Gastrocnemius medialis (tissue), 4 donors: ENCODE data around the gene PI4KA. TPM values are rescaled to one million over a fixed set of nuclear protein-coding genes. Genes with fewer than 3 reads are reported as not detected.
"Not testable (repeated sequence)": the region's sequence is repeated elsewhere in the genome, so short reads cannot be mapped to it uniquely, and the experiment has no call there.

Source experiments
- ATAC-seq, 2 donors: fragments of 150-250 bp; one replicate each; pipeline ENCODE4 v1.9.1; 2016
- DNase-seq, 2 donors: peaks; one replicate each; pipeline ENCODE4 v3.0.0-alpha.2; 2019
- H3K27ac ChIP-seq, 4 donors: fragments of 200-600 bp; sonication (generic); 1 replicate in 1 of 4; 2 replicates in 3 of 4; pipeline ENCODE4 v1.5.1; 2016 to 2018; ENCODE audit warnings: mild to moderate bottlenecking in 2 of 4, moderate library complexity in 1 of 4
- H3K27me3 ChIP-seq, 3 donors: fragments of 200-600 bp; sonication (generic) in 2 of 3; 1 replicate in 1 of 3; 2 replicates in 2 of 3; pipeline versions ENCODE4 v1.5.1 to v1.6.0; 2016 to 2019; ENCODE audit warnings: mild to moderate bottlenecking in 1 of 3, moderate library complexity in 1 of 3
- H3K36me3 ChIP-seq, 2 donors: fragments of 200-600 bp; sonication (generic) in 1 of 2; one replicate each; pipeline ENCODE4 v1.5.1; 2017 to 2018
- H3K4me1 ChIP-seq, 2 donors: fragments of 200-600 bp; sonication (generic) in 1 of 2; one replicate each; pipeline ENCODE4 v1.5.1; 2016 to 2017; ENCODE audit warnings: mild to moderate bottlenecking in 2 of 2
- H3K4me3 ChIP-seq, 4 donors: fragments of 200-600 bp; sonication (generic) in 3 of 4; 1 replicate in 1 of 4; 2 replicates in 3 of 4; pipeline ENCODE4 v1.5.1; 2016 to 2019; ENCODE audit warnings: mild to moderate bottlenecking in 2 of 4
- H3K9me3 ChIP-seq, 3 donors: fragments of 200-600 bp; sonication (generic) in 2 of 3; 1 replicate in 1 of 3; 2 replicates in 2 of 3; pipeline ENCODE4 v1.5.1; 2016 to 2019
- POLR2A ChIP-seq, 2 donors: fragments of 450-650 bp; IDR thresholded peaks; one replicate each; pipeline ENCODE4 v1.6.1; 2017; ENCODE audit warnings: antibody characterized with exemption in 2 of 2, mild to moderate bottlenecking in 2 of 2, moderate library complexity in 2 of 2
- in situ Hi-C, 4 donors: fragments of 200-750 bp; cut with MboI; loops; one replicate each; pipeline versions ENCODE4 v1.15.0 to v1.8.0; 2017; ENCODE audit warnings: low sequenced_read_pairs in 4 of 4
- intact Hi-C: fragments of 100-400 bp; cut with DNase I; formaldehyde crosslinking; loops from one replicate; pipeline ENCODE4 v1.15.1; 2023; ENCODE audit warnings: low total_unique reads
- total RNA-seq, 4 donors: library from RNA; depleted of rRNA; stranded (reverse); fragments of >200 nt; gene quantifications; one replicate each; pipeline versions ENCODE4 v1.1.0 to v1.2.3, GENCODE V29; 2016
- TF ChIP-seq, protein P1 (sequence below), 5 experiments: fragments of 450-650 bp in 3 of 5; fragments of 200-600 bp in 2 of 5; sonication (generic) in 2 of 5; IDR thresholded peaks in 4 of 5; conservative IDR thresholded peaks in 1 of 5; 1 replicate in 4 of 5; 2 replicates in 1 of 5; pipeline ENCODE4 v1.5.1; 2016 to 2019; ENCODE audit warnings: antibody characterized with exemption in 5 of 5, mild to moderate bottlenecking in 3 of 5, moderate library complexity in 3 of 5

The PI4KA gene
- total RNA-seq, 4 donors from 2014 or later = 40.1 to 59.7 (median 45.4) TPM

DNA sequence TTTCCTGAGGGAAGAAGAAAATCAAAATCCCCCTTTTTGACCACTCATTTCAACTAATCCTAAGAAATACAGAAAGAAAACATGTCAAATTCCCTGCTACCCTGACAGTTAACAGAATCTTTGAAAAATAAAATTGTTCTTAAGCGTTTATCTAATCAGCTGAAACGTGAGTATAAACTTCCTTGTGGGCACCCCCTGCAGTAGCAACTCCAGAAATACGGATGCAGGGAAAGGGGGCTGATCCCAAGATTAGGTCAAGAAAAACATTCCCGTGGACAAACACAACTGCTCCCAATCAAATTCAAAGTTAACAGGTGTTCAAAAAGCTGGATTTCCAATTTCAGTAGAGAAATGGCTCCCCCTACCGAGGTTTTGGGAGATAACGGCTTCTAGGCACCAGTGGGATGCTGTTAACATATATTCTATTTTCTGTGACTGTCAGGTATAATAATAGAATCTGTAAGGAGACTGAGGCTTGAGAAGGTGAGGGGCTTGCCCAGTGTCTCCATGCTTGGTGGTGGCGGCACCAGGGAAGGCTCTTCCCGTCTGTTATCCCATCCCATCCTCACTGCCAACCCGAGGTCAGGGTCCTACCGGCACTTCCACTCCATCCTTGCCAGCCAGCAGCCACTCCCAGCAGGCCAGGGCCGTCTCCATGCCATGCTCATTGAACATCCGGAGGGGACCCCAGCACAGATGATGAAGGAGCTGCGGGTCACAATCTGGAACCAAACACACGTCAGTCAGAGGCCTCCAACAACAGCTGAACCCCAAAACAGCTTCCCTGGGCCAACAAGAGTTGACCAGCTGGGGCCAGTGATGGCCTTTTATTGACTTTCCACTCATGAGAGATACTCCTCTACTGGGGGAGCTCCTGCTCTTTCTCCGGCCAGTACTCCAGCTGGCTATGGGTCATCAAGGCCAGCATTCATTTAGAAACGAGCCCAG is 116.7 kb downstream of the PI4KA start:
- DNase-seq (no peak), ATAC-seq (no peak)
- TF ChIP-seq, protein P1, sequence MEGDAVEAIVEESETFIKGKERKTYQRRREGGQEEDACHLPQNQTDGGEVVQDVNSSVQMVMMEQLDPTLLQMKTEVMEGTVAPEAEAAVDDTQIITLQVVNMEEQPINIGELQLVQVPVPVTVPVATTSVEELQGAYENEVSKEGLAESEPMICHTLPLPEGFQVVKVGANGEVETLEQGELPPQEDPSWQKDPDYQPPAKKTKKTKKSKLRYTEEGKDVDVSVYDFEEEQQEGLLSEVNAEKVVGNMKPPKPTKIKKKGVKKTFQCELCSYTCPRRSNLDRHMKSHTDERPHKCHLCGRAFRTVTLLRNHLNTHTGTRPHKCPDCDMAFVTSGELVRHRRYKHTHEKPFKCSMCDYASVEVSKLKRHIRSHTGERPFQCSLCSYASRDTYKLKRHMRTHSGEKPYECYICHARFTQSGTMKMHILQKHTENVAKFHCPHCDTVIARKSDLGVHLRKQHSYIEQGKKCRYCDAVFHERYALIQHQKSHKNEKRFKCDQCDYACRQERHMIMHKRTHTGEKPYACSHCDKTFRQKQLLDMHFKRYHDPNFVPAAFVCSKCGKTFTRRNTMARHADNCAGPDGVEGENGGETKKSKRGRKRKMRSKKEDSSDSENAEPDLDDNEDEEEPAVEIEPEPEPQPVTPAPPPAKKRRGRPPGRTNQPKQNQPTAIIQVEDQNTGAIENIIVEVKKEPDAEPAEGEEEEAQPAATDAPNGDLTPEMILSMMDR (IDR thresholded peaks at IDR 0.05 in 4 of 5, conservative IDR thresholded peaks at IDR 0.05 in 1 of 5) = peak in 4 of 5 experiments; percentile 11 to 68 (median 42)
- TF ChIP-seq POLR2A (IDR thresholded peaks at IDR 0.05) = no peak
- Histone ChIP-seq H3K27ac (no peak overlapping the region), H3K36me3 (peaks cover 0 to 48% of the 10 kb centered on the region in 2 donors), H3K9me3 (no peaks in the 10 kb centered on the region), H3K4me1 (no peaks in the 10 kb centered on the region), H3K27me3 (no peaks in the 10 kb centered on the region), H3K4me3 (no peak overlapping the region)
- in situ Hi-C loops (no loop called here), intact Hi-C loops (no loop called here)

DNA sequence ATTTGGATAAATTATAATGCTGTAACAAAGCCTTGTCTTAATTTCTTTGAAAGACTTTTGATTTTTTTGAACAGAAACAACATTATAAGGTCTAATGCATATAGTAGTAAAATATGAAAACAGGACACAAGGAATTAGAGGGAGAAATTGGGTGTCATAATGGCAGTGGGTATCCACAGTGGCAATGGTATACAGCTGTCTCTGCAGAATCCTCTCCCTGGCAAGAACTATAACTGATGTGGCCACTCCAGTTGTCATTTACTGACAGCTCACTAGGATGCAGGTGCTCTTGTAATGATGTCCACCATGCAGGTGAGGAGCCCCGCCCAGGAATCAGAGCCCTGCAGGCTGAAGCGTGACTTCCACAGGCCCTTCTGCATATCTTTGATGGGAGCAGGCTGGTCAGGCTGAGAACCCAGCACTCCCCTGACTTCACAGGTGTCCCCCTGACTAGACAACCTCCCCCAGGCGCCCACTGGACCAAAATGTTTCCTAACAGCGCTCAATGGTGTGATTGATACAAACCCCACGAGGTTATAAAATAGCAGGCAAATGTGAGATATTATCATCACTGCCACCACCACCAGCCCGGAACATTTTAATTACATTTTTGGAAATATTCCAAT is 117.5 kb downstream of the PI4KA start:
- Histone ChIP-seq H3K4me1 (no peaks in the 10 kb centered on the region), H3K27me3 (no peaks in the 10 kb centered on the region), H3K9me3 (no peaks in the 10 kb centered on the region), H3K27ac (no peak overlapping the region), H3K4me3 (no peak overlapping the region), H3K36me3 (peaks cover 0 to 42% of the 10 kb centered on the region in 2 donors)
- intact Hi-C loops = no loop called here
- in situ Hi-C loops = no loop called here
- ATAC-seq (no peak), DNase-seq (no peak)
- TF ChIP-seq, protein P1 (IDR thresholded peaks at IDR 0.05 in 4 of 5, conservative IDR thresholded peaks at IDR 0.05 in 1 of 5) = no peak
- no peak for TF ChIP-seq POLR2A (IDR thresholded peaks at IDR 0.05)

DNA sequence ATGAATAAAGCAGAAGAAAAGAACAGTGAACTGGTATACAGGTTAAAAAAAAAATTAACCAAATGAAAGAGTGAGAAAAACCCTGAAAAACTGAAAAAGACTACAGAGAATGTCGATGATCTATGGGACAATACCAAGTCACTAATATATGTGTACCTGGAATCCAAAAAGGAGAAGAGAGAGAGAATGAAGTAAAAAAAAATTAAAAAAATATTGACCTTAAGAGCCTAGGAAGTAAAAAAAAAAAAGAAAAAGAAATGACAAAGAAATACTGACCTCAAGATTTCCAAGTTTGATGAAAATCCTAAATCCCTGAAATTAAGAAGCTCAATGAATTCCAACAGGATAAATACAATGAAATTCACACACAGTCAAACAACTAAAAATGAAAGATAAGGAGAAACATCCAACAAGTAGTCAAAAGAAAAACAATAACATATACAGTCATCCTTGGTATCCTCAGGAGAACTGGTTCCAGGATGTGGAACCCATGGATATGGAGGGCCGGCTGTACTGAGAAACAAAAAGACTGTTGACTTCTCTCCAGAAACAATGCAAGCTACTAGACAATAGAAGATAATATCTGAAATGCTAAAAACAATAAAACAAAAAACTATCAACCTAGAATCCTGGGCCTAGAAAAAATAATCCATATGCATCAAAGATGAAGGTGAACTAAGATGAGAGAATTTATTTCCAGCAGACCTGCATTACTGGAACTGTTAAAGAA is 118.2 kb downstream of the PI4KA start:
- no peaks in the 10 kb centered on the region for H3K9me3 ChIP-seq
- in situ Hi-C loops (no loop called here), intact Hi-C loops (no loop called here)
- TF ChIP-seq POLR2A (IDR thresholded peaks at IDR 0.05) = no peak
- TF ChIP-seq, protein P1 (IDR thresholded peaks at IDR 0.05 in 4 of 5, conservative IDR thresholded peaks at IDR 0.05 in 1 of 5) = no peak
- no peak overlapping the region for H3K27ac ChIP-seq
- H3K27me3 ChIP-seq = no peaks in the 10 kb centered on the region
- DNase-seq = no peak
- H3K4me3 ChIP-seq = no peak overlapping the region
- no peaks in the 10 kb centered on the region for H3K4me1 ChIP-seq
- H3K36me3 ChIP-seq = peaks cover 0 to 38% of the 10 kb centered on the region in 2 donors
- ATAC-seq = no peak

DNA sequence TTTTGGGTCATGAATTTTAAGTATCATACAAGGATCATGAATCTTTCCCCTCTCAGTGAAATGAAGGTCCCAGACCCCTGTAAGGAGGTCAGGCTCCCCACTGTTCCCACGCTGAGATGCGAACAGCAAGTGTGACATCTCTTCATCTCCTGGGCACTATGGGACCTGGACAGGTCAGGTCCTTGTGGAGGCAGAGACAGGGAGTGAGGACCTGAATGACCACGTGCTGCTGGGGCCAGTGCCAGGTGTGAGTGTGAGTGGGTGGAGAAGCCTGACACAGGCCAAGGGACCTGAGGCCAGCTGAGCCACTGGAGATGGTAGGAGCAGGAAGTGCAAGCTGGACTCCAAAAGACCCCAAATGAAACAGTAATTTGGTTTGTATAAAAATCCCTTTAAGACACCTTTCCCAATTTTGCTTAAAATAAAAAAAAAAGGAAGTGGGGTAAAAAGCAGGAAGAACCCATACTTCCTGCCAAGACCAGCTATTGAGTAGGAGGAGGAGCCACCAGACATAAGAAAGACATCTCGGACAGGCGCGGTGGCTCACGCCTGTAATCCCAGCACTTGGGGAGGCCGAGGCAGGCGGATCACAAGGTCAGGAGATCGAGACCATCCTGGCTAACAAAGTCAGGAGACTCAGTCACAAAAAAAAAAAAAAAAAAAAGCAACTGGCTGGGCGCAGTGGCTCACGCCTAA is 120.1 kb downstream of the PI4KA start:
- TF ChIP-seq POLR2A (IDR thresholded peaks at IDR 0.05) = no peak
- TF ChIP-seq, protein P1 (IDR thresholded peaks at IDR 0.05 in 4 of 5, conservative IDR thresholded peaks at IDR 0.05 in 1 of 5) = no peak
- H3K36me3 ChIP-seq = peaks cover 0 to 23% of the 10 kb centered on the region in 2 donors
- H3K4me3 ChIP-seq = no peak overlapping the region
- DNase-seq = no peak
- no peak overlapping the region for H3K27ac ChIP-seq
- in situ Hi-C loops (no loop called here), intact Hi-C loops (no loop called here)
- no peaks in the 10 kb centered on the region for H3K27me3 ChIP-seq
- H3K4me1 ChIP-seq = no peaks in the 10 kb centered on the region
- H3K9me3 ChIP-seq = no peaks in the 10 kb centered on the region
- no peak for ATAC-seq

DNA sequence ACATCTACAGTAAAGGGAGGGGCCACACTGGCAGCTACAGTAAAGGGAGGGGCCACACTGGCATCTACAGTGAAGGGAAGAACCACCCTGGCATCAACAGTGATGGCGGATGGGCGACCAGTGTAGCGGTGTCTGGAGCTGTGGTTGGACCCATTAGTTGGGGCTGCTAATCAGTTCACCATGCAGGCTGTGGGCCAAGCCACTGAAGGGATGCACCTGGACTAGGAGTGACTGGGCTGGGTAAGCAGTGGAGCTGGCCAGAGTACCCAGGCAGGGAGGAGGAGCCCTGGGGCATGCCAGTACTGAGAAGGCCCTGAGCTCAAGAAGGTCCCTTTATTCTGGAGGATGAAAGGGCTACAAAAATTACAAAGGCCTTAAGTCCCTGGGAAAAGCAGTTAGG is 121.7 kb downstream of the PI4KA start:
- DNase-seq, H3K27ac ChIP-seq, H3K9me3 ChIP-seq, H3K27me3 ChIP-seq, ATAC-seq, H3K4me1 ChIP-seq, in situ Hi-C loops, intact Hi-C loops, H3K4me3 ChIP-seq: not testable (repeated sequence)
- peaks cover 0 to 16% of the 10 kb centered on the region in 2 donors for H3K36me3 ChIP-seq

DNA sequence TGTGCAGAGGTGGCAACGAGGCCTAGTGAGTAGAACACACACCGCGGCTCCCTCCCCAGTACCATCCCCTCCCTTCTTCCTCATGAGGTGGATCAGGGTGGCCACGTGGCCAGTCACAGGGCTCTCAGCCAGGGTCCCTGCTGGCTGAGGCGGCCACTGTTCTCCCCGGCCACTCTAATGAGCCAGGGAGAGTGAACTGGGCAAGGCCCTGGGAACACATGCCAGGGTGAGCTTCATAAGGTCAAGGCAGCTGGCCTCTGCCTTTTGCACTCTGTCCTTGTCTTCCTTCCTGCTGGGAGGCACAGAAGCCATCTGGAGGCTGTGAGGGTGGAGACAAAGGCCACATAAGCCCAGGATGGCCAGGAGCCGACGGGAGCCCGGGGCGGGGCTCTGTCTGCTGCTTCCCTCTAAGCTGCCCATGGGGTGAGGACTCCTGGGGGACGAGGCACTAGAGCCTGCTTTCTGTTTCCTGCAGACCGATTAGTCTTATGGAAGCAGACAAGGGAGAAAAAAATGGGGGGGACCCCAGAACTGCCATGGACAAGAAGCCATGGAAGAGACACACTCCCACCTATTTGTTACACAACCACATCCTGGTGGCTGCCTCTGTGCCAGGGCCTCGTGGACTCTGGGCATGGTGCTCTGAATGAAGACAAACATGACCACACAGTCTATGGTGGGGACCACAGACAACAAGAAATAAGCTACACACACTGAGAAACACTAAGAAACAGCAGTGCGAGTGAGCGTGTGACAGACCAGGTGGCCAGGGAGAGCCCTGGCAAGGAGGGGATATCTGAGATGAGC is 123.1 kb downstream of the PI4KA start:
- H3K4me1 ChIP-seq, H3K27me3 ChIP-seq, in situ Hi-C loops, H3K4me3 ChIP-seq, DNase-seq, intact Hi-C loops, H3K9me3 ChIP-seq, H3K27ac ChIP-seq: not testable (repeated sequence)
- peak in 1 of 2 donors; percentile 40 for ATAC-seq
- peaks cover 0 to 12% of the 10 kb centered on the region in 2 donors for H3K36me3 ChIP-seq
